ENCODE data around the gene GRIP2. TPM values are rescaled to one million over a fixed set of nuclear protein-coding genes. Genes with fewer than 3 reads are reported as not detected.

The GRIP2 gene
- total and polyA plus RNA-seq, 12 donors: 0.09 to 2.5 (median 1.1) TPM

GRCh38 chr3:14450506-14450905 is 89.6 kb downstream of the GRIP2 start:
- TF ChIP-seq POLR2A (IDR thresholded peaks at IDR 0.05) (no peak), CTCF (IDR thresholded peaks at IDR 0.05) (no peak)
- no peak for DNase-seq
- Histone ChIP-seq H3K4me3 (no peak overlapping the region), H3K27me3 (no peaks in the 10 kb centered on the region), H3K4me1 (replicated peaks in 1 of 2) (peaks cover 39 to 42% of the 10 kb centered on the region in 2 donors), H3K27ac (peak overlapping the region in 1 of 5 donors; percentile 97), H3K36me3 (replicated peaks in 1 of 2) (peaks cover 0 to 49% of the 10 kb centered on the region in 2 donors), H3K9me3 (replicated peaks in 1 of 3) (no peaks in the 10 kb centered on the region)
- intact Hi-C loops (cut with DNase I): loop anchor here in 1 of 2 donors (5.0 kb wide), 1 partner anchor 43 kb away; no protein-coding TSS in a partner anchor
- WGBS, 4 donors: 90 to 100% (median 94%) methylated on average over 3 of the region's 3 CpGs

GRCh38 chr3:14448756-14449727 is 91.1 kb downstream of the GRIP2 start:
- WGBS, 4 donors: 75 to 79% (median 78%) methylated on average over 14 to 15 of the region's 15 CpGs
- Histone ChIP-seq H3K4me1 (replicated peaks in 1 of 2) (peaks cover 31 to 33% of the 10 kb centered on the region in 2 donors), H3K36me3 (replicated peaks in 1 of 2) (peaks cover 0 to 52% of the 10 kb centered on the region in 2 donors), H3K4me3 (no peak overlapping the region), H3K9me3 (replicated peaks in 1 of 3) (no peaks in the 10 kb centered on the region), H3K27me3 (no peaks in the 10 kb centered on the region), H3K27ac (peak overlapping the region in 3 of 5 donors; percentile 33 to 46 (median 34))
- intact Hi-C loops (cut with DNase I): no loop called here
- TF ChIP-seq CTCF (IDR thresholded peaks at IDR 0.05) (no peak), POLR2A (IDR thresholded peaks at IDR 0.05) (no peak)
- no peak for DNase-seq

GRCh38 chr3:14448063-14448462 is 92.1 kb downstream of the GRIP2 start:
- WGBS, 4 donors: 82 to 100% (median 97%) methylated on average over 4 of the region's 4 CpGs
- Histone ChIP-seq H3K27ac (peak overlapping the region in 2 of 5 donors; percentile 33 to 46), H3K27me3 (no peaks in the 10 kb centered on the region), H3K4me3 (no peak overlapping the region), H3K9me3 (replicated peaks in 1 of 3) (no peaks in the 10 kb centered on the region), H3K36me3 (replicated peaks in 1 of 2) (peaks cover 0 to 52% of the 10 kb centered on the region in 2 donors), H3K4me1 (replicated peaks in 1 of 2) (peaks cover 22 to 23% of the 10 kb centered on the region in 2 donors)
- TF ChIP-seq CTCF (IDR thresholded peaks at IDR 0.05): no peak
- TF ChIP-seq POLR2A (IDR thresholded peaks at IDR 0.05): no peak
- DNase-seq: no peak
- intact Hi-C loops (cut with DNase I): no loop called here

GRCh38 chr3:14446988-14447570 is 93.1 kb downstream of the GRIP2 start:
- H3K27ac ChIP-seq: no peak overlapping the region
- no peak for DNase-seq
- TF ChIP-seq CTCF (IDR thresholded peaks at IDR 0.05) (no peak), POLR2A (IDR thresholded peaks at IDR 0.05) (no peak)
- H3K36me3 ChIP-seq (replicated peaks in 1 of 2): peaks cover 0 to 52% of the 10 kb centered on the region in 2 donors
- H3K27me3 ChIP-seq: no peaks in the 10 kb centered on the region
- WGBS, 4 donors: 86 to 100% (median 100%) methylated on average over 1 of the region's 1 CpG
- H3K4me1 ChIP-seq (replicated peaks in 1 of 2): peaks cover 13 to 14% of the 10 kb centered on the region in 2 donors
- H3K9me3 ChIP-seq (replicated peaks in 1 of 3): no peaks in the 10 kb centered on the region
- no peak overlapping the region for H3K4me3 ChIP-seq
- intact Hi-C loops (cut with DNase I): no loop called here
